Activated T-helper 17 cell treated with anti-CD3 and anti-CD28 coated beads, Interleukin-2, amount 50 U/mL, for 72 hours (primary cell): ENCODE results near the gene MSX1. TPM values are rescaled to one million over a fixed set of nuclear protein-coding genes. Genes with fewer than 3 reads are reported as not detected.
"Not testable (repeated sequence)": the region's sequence is repeated elsewhere in the genome, so short reads cannot be mapped to it uniquely, and the experiment has no call there.

Experiments used
- ATAC-seq: fragments of 150-1000 bp; cut with Tn5 transposase; replicated peaks from 2 replicates; pipeline ENCODE4 v1.10.0; 2021; ENCODE audit warnings: mild to moderate bottlenecking, moderate library complexity
- H3K27ac Mint-ChIP-seq: one replicate; pipeline ENCODE4 v1.8.0; 2022; ENCODE audit warnings: mixed read lengths
- H3K27me3 Mint-ChIP-seq: one replicate; pipeline ENCODE4 v1.8.0; 2022; ENCODE audit warnings: mixed read lengths
- H3K36me3 Mint-ChIP-seq: one replicate; pipeline ENCODE4 v1.8.0; 2022; ENCODE audit warnings: low read depth, mild to moderate bottlenecking, mixed read lengths
- H3K4me1 Mint-ChIP-seq: one replicate; pipeline ENCODE4 v1.8.0; 2022; ENCODE audit warnings: mixed read lengths
- H3K4me3 Mint-ChIP-seq: one replicate; pipeline ENCODE4 v1.8.0; 2022; ENCODE audit warnings: mild to moderate bottlenecking, mixed read lengths
- H3K9me3 Mint-ChIP-seq: one replicate; pipeline ENCODE4 v1.8.0; 2022; ENCODE audit warnings: mixed read lengths
- total RNA-seq, 2 donors: library from RNA; stranded (reverse); gene quantifications; one replicate each; pipeline ENCODE4 v1.2.3, GENCODE V29; 2022

MSX1 gene
- total RNA-seq = not detected

- peaks cover 23% of the 10 kb centered on the region for H3K36me3 Mint-ChIP-seq
- H3K27me3 Mint-ChIP-seq = peaks cover 68% of the 10 kb centered on the region
- ATAC-seq = peak; percentile 89
- H3K27ac Mint-ChIP-seq = no peak within 1 kb of the TSS
- H3K4me3 Mint-ChIP-seq = peak within 1 kb of the TSS; percentile 70
- peaks cover 5% of the 10 kb centered on the region for H3K4me1 Mint-ChIP-seq
- peaks cover 4% of the 10 kb centered on the region for H3K9me3 Mint-ChIP-seq
These were observed at the start of gene MSX1 for GRCh38 chr4:4859325-4859798. MSX1 (plus strand) TSS chr4:4859665; CDS start chr4:4859900, 235 bp downstream.

- Mint-ChIP-seq H3K27ac (no peak overlapping the region), H3K4me1 (no peaks in the 10 kb centered on the region), H3K27me3 (peaks cover 28% of the 10 kb centered on the region), H3K4me3 (no peak overlapping the region), H3K36me3 (no peaks in the 10 kb centered on the region), H3K9me3 (no peaks in the 10 kb centered on the region)
- no peak for ATAC-seq
These were observed 49.2 kb upstream of the MSX1 start for GRCh38 chr4:4810092-4810774.

GRCh38 chr4:4810778-4811177 is 48.7 kb upstream of the MSX1 start:
- ATAC-seq = no peak
- Mint-ChIP-seq H3K9me3 (no peaks in the 10 kb centered on the region), H3K27ac (no peak overlapping the region), H3K36me3 (no peaks in the 10 kb centered on the region), H3K4me3 (no peak overlapping the region), H3K27me3 (peaks cover 26% of the 10 kb centered on the region), H3K4me1 (no peaks in the 10 kb centered on the region)

GRCh38 chr4:4812145-4812794 is 47.2 kb upstream of the MSX1 start:
- Mint-ChIP-seq H3K27me3 (peaks cover 29% of the 10 kb centered on the region), H3K4me1 (no peaks in the 10 kb centered on the region), H3K27ac (no peak overlapping the region), H3K36me3 (no peaks in the 10 kb centered on the region), H3K9me3 (peaks cover 4% of the 10 kb centered on the region), H3K4me3 (no peak overlapping the region)
- no peak for ATAC-seq

GRCh38 chr4:4818415-4819212 is 40.9 kb upstream of the MSX1 start:
- H3K27me3 Mint-ChIP-seq = peaks cover 18% of the 10 kb centered on the region
- peaks cover 9% of the 10 kb centered on the region for H3K9me3 Mint-ChIP-seq
- H3K4me1 Mint-ChIP-seq = no peaks in the 10 kb centered on the region
- no peaks in the 10 kb centered on the region for H3K36me3 Mint-ChIP-seq
- no peak overlapping the region for H3K4me3 Mint-ChIP-seq
- no peak overlapping the region for H3K27ac Mint-ChIP-seq
- no peak for ATAC-seq

GRCh38 chr4:4819213-4819606 is 40.3 kb upstream of the MSX1 start:
- ATAC-seq = no peak
- Mint-ChIP-seq H3K36me3 (no peaks in the 10 kb centered on the region), H3K27me3 (peaks cover 12% of the 10 kb centered on the region), H3K4me3 (no peak overlapping the region), H3K4me1 (no peaks in the 10 kb centered on the region), H3K9me3 (peaks cover 9% of the 10 kb centered on the region), H3K27ac (no peak overlapping the region)

GRCh38 chr4:4820261-4820660 is 39.2 kb upstream of the MSX1 start:
- no peak for ATAC-seq
- H3K4me1 Mint-ChIP-seq = no peaks in the 10 kb centered on the region
- no peak overlapping the region for H3K27ac Mint-ChIP-seq
- H3K9me3 Mint-ChIP-seq = peaks cover 16% of the 10 kb centered on the region
- no peak overlapping the region for H3K4me3 Mint-ChIP-seq
- H3K27me3 Mint-ChIP-seq = peaks cover 16% of the 10 kb centered on the region
- H3K36me3 Mint-ChIP-seq = no peaks in the 10 kb centered on the region

GRCh38 chr4:4820739-4821138 is 38.7 kb upstream of the MSX1 start:
- Mint-ChIP-seq H3K4me3 (no peak overlapping the region), H3K9me3 (peaks cover 17% of the 10 kb centered on the region), H3K36me3 (no peaks in the 10 kb centered on the region), H3K27ac (no peak overlapping the region), H3K4me1 (no peaks in the 10 kb centered on the region), H3K27me3 (peaks cover 18% of the 10 kb centered on the region)
- no peak for ATAC-seq

GRCh38 chr4:4821577-4821976 is 37.9 kb upstream of the MSX1 start:
- Mint-ChIP-seq H3K4me3 (no peak overlapping the region), H3K27ac (no peak overlapping the region), H3K36me3 (no peaks in the 10 kb centered on the region), H3K27me3 (peaks cover 21% of the 10 kb centered on the region), H3K9me3 (peaks cover 20% of the 10 kb centered on the region), H3K4me1 (no peaks in the 10 kb centered on the region)
- no peak for ATAC-seq

- not testable (repeated sequence) for H3K4me1 Mint-ChIP-seq, H3K27ac Mint-ChIP-seq, H3K36me3 Mint-ChIP-seq, ATAC-seq, H3K4me3 Mint-ChIP-seq
- Mint-ChIP-seq H3K27me3 (peaks cover 18% of the 10 kb centered on the region), H3K9me3 (peaks cover 17% of the 10 kb centered on the region)
These were observed 37.2 kb upstream of the MSX1 start for GRCh38 chr4:4822286-4822685.

- no peak overlapping the region for H3K27ac Mint-ChIP-seq
- no peaks in the 10 kb centered on the region for H3K36me3 Mint-ChIP-seq
- no peaks in the 10 kb centered on the region for H3K4me1 Mint-ChIP-seq
- ATAC-seq = no peak
- H3K27me3 Mint-ChIP-seq = peaks cover 17% of the 10 kb centered on the region
- H3K4me3 Mint-ChIP-seq = no peak overlapping the region
- H3K9me3 Mint-ChIP-seq = peaks cover 15% of the 10 kb centered on the region
These were observed 35.8 kb upstream of the MSX1 start for GRCh38 chr4:4823621-4824162.

- Mint-ChIP-seq H3K27ac (no peak overlapping the region), H3K36me3 (no peaks in the 10 kb centered on the region), H3K9me3 (peaks cover 15% of the 10 kb centered on the region), H3K4me1 (no peaks in the 10 kb centered on the region), H3K4me3 (no peak overlapping the region), H3K27me3 (peaks cover 21% of the 10 kb centered on the region)
- ATAC-seq = no peak
These were observed 35.2 kb upstream of the MSX1 start for GRCh38 chr4:4824232-4824631.

GRCh38 chr4:4825431-4825830 is 34.0 kb upstream of the MSX1 start:
- Mint-ChIP-seq H3K36me3 (no peaks in the 10 kb centered on the region), H3K27me3 (peaks cover 24% of the 10 kb centered on the region), H3K4me1 (no peaks in the 10 kb centered on the region), H3K9me3 (peaks cover 15% of the 10 kb centered on the region), H3K27ac (no peak overlapping the region), H3K4me3 (no peak overlapping the region)
- ATAC-seq = no peak

GRCh38 chr4:4829837-4830236 is 29.6 kb upstream of the MSX1 start:
- Mint-ChIP-seq H3K4me3 (no peak overlapping the region), H3K4me1 (no peaks in the 10 kb centered on the region), H3K36me3 (no peaks in the 10 kb centered on the region), H3K27ac (no peak overlapping the region), H3K27me3 (peaks cover 25% of the 10 kb centered on the region), H3K9me3 (peaks cover 12% of the 10 kb centered on the region)
- no peak for ATAC-seq
